ENCODE data around the gene ZNF274.
A peak's percentile ranks its signal among the peaks of the same experiment; 100 is the strongest.
"Not testable (repeated sequence)": the region's sequence is repeated elsewhere in the genome, so short reads cannot be mapped to it uniquely, and the experiment has no call there.

Gene ZNF274

GRCh38 chr19:58203814-58204475 is 21.1 kb downstream of the ZNF274 start:
- peak in 3 of 42 donors; percentile 20 to 39 (median 24) for DNase-seq
- intact Hi-C loops (cut with DNase I) = no loop called here

- intact Hi-C loops (cut with DNase I) = no loop called here
- no peak for DNase-seq
Observed at GRCh38 chr19:58204566-58204965, 21.7 kb downstream of the ZNF274 start.

GRCh38 chr19:58209577-58209976 is 26.7 kb downstream of the ZNF274 start:
- no peak for DNase-seq
- intact Hi-C loops (cut with DNase I) = no loop called here

GRCh38 chr19:58212336-58213074 is 29.6 kb downstream of the ZNF274 start:
- intact Hi-C loops (cut with DNase I) = no loop called here
- no peak for DNase-seq

GRCh38 chr19:58213075-58213369 is 30.2 kb downstream of the ZNF274 start:
- no peak for DNase-seq
- intact Hi-C loops (cut with DNase I) = no loop called here

GRCh38 chr19:58217069-58217481 is 34.2 kb downstream of the ZNF274 start:
- DNase-seq = no peak
- intact Hi-C loops (cut with DNase I) = no loop called here

- intact Hi-C loops (cut with DNase I) = no loop called here
- DNase-seq = no peak
Observed at GRCh38 chr19:58217607-58218391, 34.9 kb downstream of the ZNF274 start.

GRCh38 chr19:58218899-58219298 is 36.0 kb downstream of the ZNF274 start:
- no peak for DNase-seq
- intact Hi-C loops (cut with DNase I) = no loop called here

GRCh38 chr19:58227964-58228584 is 45.2 kb downstream of the ZNF274 start:
- intact Hi-C loops (cut with DNase I) = no loop called here
- no peak for DNase-seq

- intact Hi-C loops (cut with DNase I) = no loop called here
- DNase-seq = peak; percentile 44 to 91 (median 80)
Observed at GRCh38 chr19:58228585-58229254, 45.9 kb downstream of the ZNF274 start, which contains the start of gene ZNF544. ZNF544 (plus strand) TSS chr19:58228914; CDS start chr19:58244024, 15,110 bp downstream.

- DNase-seq = peak in 41 of 42 donors; percentile 5 to 77 (median 44)
- intact Hi-C loops (cut with DNase I) = no loop called here
Observed at GRCh38 chr19:58229255-58229639, 46.4 kb downstream of the ZNF274 start.

- intact Hi-C loops (cut with DNase I) = no loop called here
- no peak for DNase-seq
Observed at GRCh38 chr19:58237324-58237723, 54.5 kb downstream of the ZNF274 start.

- intact Hi-C loops (cut with DNase I) = no loop called here
- peak in 36 of 42 donors; percentile 7 to 72 (median 37) for DNase-seq
Observed at GRCh38 chr19:58243351-58243750, 60.5 kb downstream of the ZNF274 start.

GRCh38 chr19:58248886-58249285 is 66.0 kb downstream of the ZNF274 start:
- no peak for DNase-seq
- intact Hi-C loops (cut with DNase I) = no loop called here

GRCh38 chr19:58252102-58252685 is 69.3 kb downstream of the ZNF274 start:
- intact Hi-C loops (cut with DNase I) = no loop called here
- no peak for DNase-seq

GRCh38 chr19:58258259-58258658 is 75.4 kb downstream of the ZNF274 start:
- DNase-seq; intact Hi-C loops (cut with DNase I): not testable (repeated sequence)

GRCh38 chr19:58261600-58261967 is 78.7 kb downstream of the ZNF274 start:
- no peak for DNase-seq
- intact Hi-C loops (cut with DNase I) = no loop called here

- intact Hi-C loops (cut with DNase I) = no loop called here
- DNase-seq = no peak
Observed at GRCh38 chr19:58261968-58262921, 79.4 kb downstream of the ZNF274 start.
